Loucy (cell line): ENCODE data around the gene TPM2.

Source experiments
- H2AFZ ChIP-seq: fragments of 200-600 bp; sonication (generic); 2 replicates; pipeline ENCODE4 v1.6.0; 2016; ENCODE audit warnings: antibody characterized with exemption, mild to moderate bottlenecking, low read length, moderate library complexity
- H3F3A ChIP-seq: fragments of 200-600 bp; 2 replicates; pipeline ENCODE4 v1.6.0; 2016; ENCODE audit warnings: antibody characterized with exemption, low read depth, mild to moderate bottlenecking
- H3K27me3 ChIP-seq: fragments of 200-600 bp; sonication (generic); 2 replicates; pipeline ENCODE4 v1.6.1; 2014; ENCODE audit warnings: low read length, mild to moderate bottlenecking; ENCODE audit not compliant: insufficient read depth, poor library complexity, severe bottlenecking
- H3K36me3 ChIP-seq: fragments of 200-600 bp; sonication (generic); 2 replicates; pipeline ENCODE4 v1.6.1; 2016; ENCODE audit warnings: low read length; ENCODE audit not compliant: insufficient read depth
- H3K4me1 ChIP-seq: fragments of 200-600 bp; sonication (generic); 2 replicates; pipeline ENCODE4 v1.5.1; 2014; ENCODE audit warnings: low read length, mild to moderate bottlenecking; ENCODE audit not compliant: insufficient read depth, poor library complexity, severe bottlenecking
- H3K4me2 ChIP-seq: fragments of 200-600 bp; sonication (generic); 2 replicates; pipeline ENCODE4 v1.6.0; 2014; ENCODE audit warnings: antibody characterized with exemption, low read length, low read depth, mild to moderate bottlenecking; ENCODE audit not compliant: poor library complexity, severe bottlenecking
- H3K4me3 ChIP-seq: fragments of 200-600 bp; sonication (generic); 2 replicates; pipeline ENCODE4 v1.5.1; 2014; ENCODE audit warnings: low read length, mild to moderate bottlenecking, mixed read lengths; ENCODE audit not compliant: poor library complexity, severe bottlenecking
- H3K79me2 ChIP-seq: fragments of 200-600 bp; sonication (generic); 2 replicates; pipeline ENCODE4 v1.6.1; 2014; ENCODE audit warnings: low read length; ENCODE audit not compliant: insufficient read depth
- H3K9ac ChIP-seq: fragments of 200-600 bp; sonication (generic); 2 replicates; pipeline ENCODE4 v1.6.0; 2014; ENCODE audit warnings: mild to moderate bottlenecking, low read depth, low read length, moderate library complexity; ENCODE audit not compliant: poor library complexity, severe bottlenecking
- H3K9me2 ChIP-seq: fragments of 200-600 bp; sonication (generic); replicated peaks from 2 replicates; pipeline ENCODE4 v1.6.1; 2016; ENCODE audit warnings: low read depth, low read length, mixed read lengths
- H3K9me3 ChIP-seq: fragments of 200-600 bp; sonication (generic); 2 replicates; pipeline ENCODE4 v1.6.1; 2014; ENCODE audit warnings: mild to moderate bottlenecking, antibody characterized with exemption, low read length, low read depth; ENCODE audit not compliant: insufficient read depth
- H4K20me1 ChIP-seq: fragments of 200-600 bp; sonication (generic); 2 replicates; pipeline ENCODE4 v1.6.0; 2014; ENCODE audit warnings: antibody characterized with exemption, low read length, mild to moderate bottlenecking; ENCODE audit not compliant: insufficient read depth, poor library complexity, severe bottlenecking
- CTCF ChIP-seq: fragments of 200-600 bp; sonication (generic); conservative IDR thresholded peaks from 2 replicates; pipeline ENCODE4 v1.5.1; 2014; ENCODE audit warnings: mild to moderate bottlenecking, antibody characterized with exemption, low read length
- EZH2phosphoT487 ChIP-seq: fragments of 200-600 bp; IDR thresholded peaks from 2 replicates; pipeline ENCODE4 v1.6.1; 2018; ENCODE audit warnings: antibody characterized with exemption, mild to moderate bottlenecking, moderate library complexity, borderline replicate concordance

The TPM2 gene

GRCh38 chr9:35691757-35692301 lies 2.1 kb upstream of the TPM2 start:
- Histone ChIP-seq H3K36me3 (peaks cover 6% of the 10 kb centered on the region; the same call in 1 of the 2 replicates), H3K4me2 (peak overlapping the region; percentile 63), H4K20me1 (no peaks in the 10 kb centered on the region), H3K9ac (no peak overlapping the region), H3K9me3 (no peaks in the 10 kb centered on the region), H3K9me2 (no peaks in the 10 kb centered on the region), H3K4me3 (no peak overlapping the region), H3K27me3 (no peaks in the 10 kb centered on the region), H3K79me2 (no peaks in the 10 kb centered on the region), H3F3A (no peaks in the 10 kb centered on the region), H3K4me1 (peaks cover 8% of the 10 kb centered on the region), H2AFZ (no peak overlapping the region)
- TF ChIP-seq EZH2phosphoT487 = no peak
- TF ChIP-seq CTCF = no peak

- Histone ChIP-seq H4K20me1 (no peaks in the 10 kb centered on the region), H3K27me3 (no peaks in the 10 kb centered on the region), H3K4me2 (peak overlapping the region; percentile 63), H3K9ac (peak overlapping the region; percentile 91), H3K4me1 (peaks cover 8% of the 10 kb centered on the region), H3K79me2 (no peaks in the 10 kb centered on the region), H2AFZ (peak overlapping the region; percentile 98), H3K9me3 (no peaks in the 10 kb centered on the region), H3K36me3 (peaks cover 5% of the 10 kb centered on the region; the same call in 1 of the 2 replicates), H3F3A (no peaks in the 10 kb centered on the region), H3K4me3 (peak overlapping the region; percentile 88), H3K9me2 (no peaks in the 10 kb centered on the region)
- TF ChIP-seq EZH2phosphoT487 (no peak), CTCF (no peak)
These were observed 1.6 kb upstream of the TPM2 start for GRCh38 chr9:35691334-35691650.

- TF ChIP-seq EZH2phosphoT487 (no peak), CTCF (no peak)
- Histone ChIP-seq H3K79me2 (no peaks in the 10 kb centered on the region), H3K4me3 (peak overlapping the region; percentile 88), H3K27me3 (no peaks in the 10 kb centered on the region), H3F3A (no peaks in the 10 kb centered on the region), H3K4me2 (peak overlapping the region; percentile 63), H3K9me2 (no peaks in the 10 kb centered on the region), H4K20me1 (no peaks in the 10 kb centered on the region), H3K4me1 (peaks cover 8% of the 10 kb centered on the region), H2AFZ (peak overlapping the region; percentile 98), H3K36me3 (peaks cover 1% of the 10 kb centered on the region; the same call in 1 of the 2 replicates), H3K9ac (peak overlapping the region; percentile 91), H3K9me3 (no peaks in the 10 kb centered on the region)
These were observed 1.0 kb upstream of the TPM2 start for GRCh38 chr9:35690614-35691333.
